GM23338 (cell line): ENCODE data around the gene PICK1. TPM values are rescaled to one million over a fixed set of nuclear protein-coding genes. Genes with fewer than 3 reads are reported as not detected.

ENCODE experiments used
- ATAC-seq: fragments of 200-7000 bp; cut with Tn5 transposase; 3 replicates; pipeline ENCODE4 v1.9.1; 2020
- DNase-seq: peaks from one replicate; pipeline ENCODE4 v3.0.0-alpha.2; 2015; ENCODE audit warnings: low spot score
- H2AFZ ChIP-seq: fragments of 200-600 bp; sonication (generic); 2 replicates; pipeline ENCODE4 v1.8.0; 2016; ENCODE audit warnings: antibody characterized with exemption, mild to moderate bottlenecking, moderate library complexity
- H3F3A ChIP-seq: fragments of 200-600 bp; sonication (generic); replicated peaks from 2 replicates; pipeline ENCODE4 v1.8.0; 2017; ENCODE audit warnings: antibody characterized with exemption, mixed run types, low read depth
- H3K27ac ChIP-seq: fragments of 200-600 bp; sonication (generic); 2 replicates; pipeline ENCODE4 v1.6.1; 2016; ENCODE audit warnings: low read depth
- H3K27me3 ChIP-seq: fragments of 200-600 bp; sonication (generic); 2 replicates; pipeline ENCODE4 v1.8.0; 2016; ENCODE audit warnings: mild to moderate bottlenecking, mixed run types, moderate library complexity; ENCODE audit not compliant: insufficient read depth
- H3K36me3 ChIP-seq: fragments of 200-600 bp; sonication (generic); 2 replicates; pipeline ENCODE4 v1.8.0; 2016; ENCODE audit warnings: mild to moderate bottlenecking; ENCODE audit not compliant: insufficient read depth
- H3K4me1 ChIP-seq: fragments of 200-600 bp; sonication (generic); 2 replicates; pipeline ENCODE4 v1.8.0; 2016; ENCODE audit warnings: mild to moderate bottlenecking, moderate library complexity; ENCODE audit not compliant: insufficient read depth
- H3K4me2 ChIP-seq: fragments of 200-600 bp; sonication (generic); 2 replicates; pipeline ENCODE4 v1.7.1; 2017; ENCODE audit warnings: mixed run types
- H3K4me3 ChIP-seq: fragments of 200-600 bp; sonication (generic); 2 replicates; pipeline ENCODE4 v1.6.1; 2016; ENCODE audit warnings: mixed run types
- H3K79me2 ChIP-seq: fragments of 200-600 bp; sonication (generic); replicated peaks from 2 replicates; pipeline ENCODE4 v1.8.0; 2017; ENCODE audit warnings: mild to moderate bottlenecking; ENCODE audit not compliant: insufficient read depth
- H3K9me2 ChIP-seq: fragments of 200-600 bp; sonication (generic); 2 replicates; pipeline ENCODE4 v1.8.0; 2017; ENCODE audit not compliant: insufficient read depth
- H4K20me1 ChIP-seq: fragments of 200-600 bp; sonication (generic); replicated peaks from 2 replicates; pipeline ENCODE4 v1.8.0; 2017; ENCODE audit warnings: mild to moderate bottlenecking; ENCODE audit not compliant: insufficient read depth
- H3K27ac Mint-ChIP-seq: 2 replicates; pipeline ENCODE4 v1.8.0; 2020; ENCODE audit warnings: inconsistent platforms, mild to moderate bottlenecking, moderate library complexity, mixed read lengths
- H3K27me3 Mint-ChIP-seq: 3 replicates; pipeline ENCODE4 v1.8.0; 2022; ENCODE audit warnings: low read depth, mild to moderate bottlenecking, moderate library complexity, mixed read lengths, inconsistent platforms; ENCODE audit not compliant: insufficient read depth, poor library complexity
- H3K36me3 Mint-ChIP-seq: 3 replicates; pipeline ENCODE4 v1.8.0; 2021; ENCODE audit warnings: low read depth, mild to moderate bottlenecking, inconsistent platforms, moderate library complexity, mixed read lengths
- H3K4me1 Mint-ChIP-seq: 3 replicates; pipeline ENCODE4 v1.8.0; 2020; ENCODE audit warnings: mild to moderate bottlenecking, inconsistent platforms, mixed read lengths
- H3K4me3 Mint-ChIP-seq: 3 replicates; pipeline ENCODE4 v1.8.0; 2021; ENCODE audit warnings: moderate library complexity, mild to moderate bottlenecking, inconsistent platforms, mixed read lengths
- H3K9me3 Mint-ChIP-seq: 3 replicates; pipeline ENCODE4 v1.8.0; 2020; ENCODE audit warnings: moderate library complexity, mild to moderate bottlenecking, inconsistent platforms, mixed read lengths
- CREB1 ChIP-seq: fragments of 250-450 bp; sonication (Bioruptor Pico); IDR thresholded peaks from 2 replicates; pipeline ENCODE4 v1.5.0; 2020; ENCODE audit warnings: low read depth, mild to moderate bottlenecking, moderate library complexity
- EZH2 ChIP-seq: fragments of 200-600 bp; sonication (generic); IDR thresholded peaks from one replicate; pipeline ENCODE4 v1.8.0; 2017; ENCODE audit warnings: antibody characterized with exemption, mild to moderate bottlenecking, low read depth; ENCODE audit not compliant: unreplicated experiment
- JUNB ChIP-seq: IDR thresholded peaks from one replicate; pipeline ENCODE4 v1.6.1; 2016; ENCODE audit warnings: antibody characterized with exemption; ENCODE audit not compliant: unreplicated experiment
- NANOG ChIP-seq: IDR thresholded peaks from 2 replicates; pipeline ENCODE4 v1.6.1; 2016; ENCODE audit warnings: antibody characterized with exemption, borderline replicate concordance
- ZNF114 ChIP-seq: fragments of 250-450 bp; sonication (Bioruptor Pico); IDR thresholded peaks from 2 replicates; pipeline ENCODE4 v1.5.0; 2020; ENCODE audit warnings: mild to moderate bottlenecking, moderate library complexity
- ZNF331 ChIP-seq: fragments of 250-450 bp; sonication (Bioruptor Pico); IDR thresholded peaks from 2 replicates; pipeline ENCODE4 v1.5.0; 2020; ENCODE audit warnings: low read depth, mild to moderate bottlenecking, moderate library complexity
- polyA plus RNA-seq: library from polyadenylated mRNA; unstranded; fragments of >200 nt; fragmentation: Nextera tagmentation; extraction: Ambion mirVana; gene quantifications from 2 replicates; pipeline ENCODE4 v1.2.1, GENCODE V29; 2016
- total RNA-seq: library from RNA; depleted of rRNA; stranded (reverse); fragments of >200 nt; shearing (Covaris generic); gene quantifications from 2 replicates; pipeline ENCODE4 v1.2.3, GENCODE V29; 2014
- TF ChIP-seq, protein P1 (sequence below), 2 experiments: fragments of 200-600 bp in 1 of 2; sonication (generic) in 1 of 2; conservative IDR thresholded peaks; 2 replicates each; pipeline versions ENCODE4 v1.5.1 to v1.6.1; 2016 to 2017; ENCODE audit warnings: antibody characterized with exemption in 2 of 2, low read depth in 2 of 2, mild to moderate bottlenecking in 2 of 2, moderate library complexity in 1 of 2
- TF ChIP-seq, protein P2 (sequence below): IDR thresholded peaks from 2 replicates; pipeline ENCODE4 v1.6.1; 2016; ENCODE audit warnings: antibody characterized with exemption
- TF ChIP-seq, protein P3 (sequence below): IDR thresholded peaks from one replicate; pipeline ENCODE4 v1.6.1; 2018; ENCODE audit warnings: antibody characterized with exemption; ENCODE audit not compliant: unreplicated experiment
- TF ChIP-seq, protein P4 (sequence below): fragments of 250-450 bp; sonication (Bioruptor Pico); IDR thresholded peaks from 2 replicates; pipeline ENCODE4 v1.5.0; 2020; ENCODE audit warnings: mild to moderate bottlenecking, moderate library complexity

Gene PICK1
- total and polyA plus RNA-seq, 2 experiments from 2014 or later = 15.9 to 28.3 TPM

DNA sequence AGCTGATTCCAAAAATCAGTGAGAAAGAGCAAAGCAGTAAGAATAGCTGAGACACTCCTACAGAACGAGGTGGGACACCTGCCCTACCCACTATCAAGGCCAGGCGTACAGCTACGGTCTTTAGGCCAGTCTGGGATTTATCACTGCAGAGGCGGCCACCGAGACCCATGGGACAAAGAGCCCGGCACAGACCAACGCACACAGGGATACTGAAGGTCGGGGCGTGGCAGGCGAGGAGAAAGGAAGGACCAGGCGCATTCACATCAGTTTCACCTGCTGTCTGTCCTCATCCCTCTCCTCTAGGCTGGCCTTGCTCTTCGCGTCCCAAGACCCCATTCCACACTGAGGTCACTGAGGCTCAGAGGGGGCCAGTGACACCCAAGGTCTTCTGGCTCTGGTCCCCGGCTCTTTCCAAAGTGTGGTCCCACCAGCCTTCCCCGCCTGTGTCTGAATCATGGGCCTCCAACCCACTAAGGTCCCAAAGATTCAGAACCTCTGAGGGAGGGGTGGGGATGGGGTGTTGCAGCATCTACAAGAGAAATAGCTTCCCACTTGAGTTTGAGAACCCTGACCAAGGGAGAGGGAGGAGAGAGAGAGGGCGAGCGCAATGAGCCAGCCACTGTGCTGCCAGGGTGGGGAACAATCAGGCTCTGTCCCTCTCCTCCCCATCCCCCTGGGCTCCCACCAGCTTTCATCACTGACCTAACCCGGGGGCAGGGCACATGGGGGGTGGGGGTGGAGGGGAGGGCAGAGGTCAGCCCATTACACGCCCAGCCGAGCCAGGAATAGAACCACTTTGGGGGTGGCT, 7.2 kb upstream of the PICK1 start:
- Mint-ChIP-seq H3K4me1 (0 out of 3 replicates have a peak, but pooled peaks cover 3% of the 10 kb centered on the region), H3K36me3 (no peaks in the 10 kb centered on the region), H3K27me3 (peaks cover 13% of the 10 kb centered on the region), H3K4me3 (no peak overlapping the region), H3K9me3 (no peaks in the 10 kb centered on the region), H3K27ac (no peak overlapping the region)
- H3K4me3 ChIP-seq = no peak overlapping the region
- H3K27ac ChIP-seq = no peak overlapping the region
- H3K27me3 ChIP-seq = no peaks in the 10 kb centered on the region
- H2AFZ ChIP-seq = no peak overlapping the region
- H3K4me1 ChIP-seq = no peaks in the 10 kb centered on the region
- no peaks in the 10 kb centered on the region for H3K36me3 ChIP-seq
- no peak overlapping the region for H3K4me2 ChIP-seq
- TF ChIP-seq, protein P1, sequence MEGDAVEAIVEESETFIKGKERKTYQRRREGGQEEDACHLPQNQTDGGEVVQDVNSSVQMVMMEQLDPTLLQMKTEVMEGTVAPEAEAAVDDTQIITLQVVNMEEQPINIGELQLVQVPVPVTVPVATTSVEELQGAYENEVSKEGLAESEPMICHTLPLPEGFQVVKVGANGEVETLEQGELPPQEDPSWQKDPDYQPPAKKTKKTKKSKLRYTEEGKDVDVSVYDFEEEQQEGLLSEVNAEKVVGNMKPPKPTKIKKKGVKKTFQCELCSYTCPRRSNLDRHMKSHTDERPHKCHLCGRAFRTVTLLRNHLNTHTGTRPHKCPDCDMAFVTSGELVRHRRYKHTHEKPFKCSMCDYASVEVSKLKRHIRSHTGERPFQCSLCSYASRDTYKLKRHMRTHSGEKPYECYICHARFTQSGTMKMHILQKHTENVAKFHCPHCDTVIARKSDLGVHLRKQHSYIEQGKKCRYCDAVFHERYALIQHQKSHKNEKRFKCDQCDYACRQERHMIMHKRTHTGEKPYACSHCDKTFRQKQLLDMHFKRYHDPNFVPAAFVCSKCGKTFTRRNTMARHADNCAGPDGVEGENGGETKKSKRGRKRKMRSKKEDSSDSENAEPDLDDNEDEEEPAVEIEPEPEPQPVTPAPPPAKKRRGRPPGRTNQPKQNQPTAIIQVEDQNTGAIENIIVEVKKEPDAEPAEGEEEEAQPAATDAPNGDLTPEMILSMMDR (conservative IDR thresholded peaks at IDR 0.05; ENCODE audit: low read depth in 2 of 2) = no peak
- TF ChIP-seq NANOG (no peak), ZNF331 (CRISPR knock-in tag) (no peak), CREB1 (CRISPR knock-in tag) (no peak), ZNF114 (CRISPR knock-in tag) (no peak), JUNB (no peak), EZH2 (no peak)
- TF ChIP-seq, protein P2, sequence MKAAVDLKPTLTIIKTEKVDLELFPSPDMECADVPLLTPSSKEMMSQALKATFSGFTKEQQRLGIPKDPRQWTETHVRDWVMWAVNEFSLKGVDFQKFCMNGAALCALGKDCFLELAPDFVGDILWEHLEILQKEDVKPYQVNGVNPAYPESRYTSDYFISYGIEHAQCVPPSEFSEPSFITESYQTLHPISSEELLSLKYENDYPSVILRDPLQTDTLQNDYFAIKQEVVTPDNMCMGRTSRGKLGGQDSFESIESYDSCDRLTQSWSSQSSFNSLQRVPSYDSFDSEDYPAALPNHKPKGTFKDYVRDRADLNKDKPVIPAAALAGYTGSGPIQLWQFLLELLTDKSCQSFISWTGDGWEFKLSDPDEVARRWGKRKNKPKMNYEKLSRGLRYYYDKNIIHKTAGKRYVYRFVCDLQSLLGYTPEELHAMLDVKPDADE = no peak
- TF ChIP-seq, protein P3, sequence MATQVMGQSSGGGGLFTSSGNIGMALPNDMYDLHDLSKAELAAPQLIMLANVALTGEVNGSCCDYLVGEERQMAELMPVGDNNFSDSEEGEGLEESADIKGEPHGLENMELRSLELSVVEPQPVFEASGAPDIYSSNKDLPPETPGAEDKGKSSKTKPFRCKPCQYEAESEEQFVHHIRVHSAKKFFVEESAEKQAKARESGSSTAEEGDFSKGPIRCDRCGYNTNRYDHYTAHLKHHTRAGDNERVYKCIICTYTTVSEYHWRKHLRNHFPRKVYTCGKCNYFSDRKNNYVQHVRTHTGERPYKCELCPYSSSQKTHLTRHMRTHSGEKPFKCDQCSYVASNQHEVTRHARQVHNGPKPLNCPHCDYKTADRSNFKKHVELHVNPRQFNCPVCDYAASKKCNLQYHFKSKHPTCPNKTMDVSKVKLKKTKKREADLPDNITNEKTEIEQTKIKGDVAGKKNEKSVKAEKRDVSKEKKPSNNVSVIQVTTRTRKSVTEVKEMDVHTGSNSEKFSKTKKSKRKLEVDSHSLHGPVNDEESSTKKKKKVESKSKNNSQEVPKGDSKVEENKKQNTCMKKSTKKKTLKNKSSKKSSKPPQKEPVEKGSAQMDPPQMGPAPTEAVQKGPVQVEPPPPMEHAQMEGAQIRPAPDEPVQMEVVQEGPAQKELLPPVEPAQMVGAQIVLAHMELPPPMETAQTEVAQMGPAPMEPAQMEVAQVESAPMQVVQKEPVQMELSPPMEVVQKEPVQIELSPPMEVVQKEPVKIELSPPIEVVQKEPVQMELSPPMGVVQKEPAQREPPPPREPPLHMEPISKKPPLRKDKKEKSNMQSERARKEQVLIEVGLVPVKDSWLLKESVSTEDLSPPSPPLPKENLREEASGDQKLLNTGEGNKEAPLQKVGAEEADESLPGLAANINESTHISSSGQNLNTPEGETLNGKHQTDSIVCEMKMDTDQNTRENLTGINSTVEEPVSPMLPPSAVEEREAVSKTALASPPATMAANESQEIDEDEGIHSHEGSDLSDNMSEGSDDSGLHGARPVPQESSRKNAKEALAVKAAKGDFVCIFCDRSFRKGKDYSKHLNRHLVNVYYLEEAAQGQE = no peak
- TF ChIP-seq, protein P4, sequence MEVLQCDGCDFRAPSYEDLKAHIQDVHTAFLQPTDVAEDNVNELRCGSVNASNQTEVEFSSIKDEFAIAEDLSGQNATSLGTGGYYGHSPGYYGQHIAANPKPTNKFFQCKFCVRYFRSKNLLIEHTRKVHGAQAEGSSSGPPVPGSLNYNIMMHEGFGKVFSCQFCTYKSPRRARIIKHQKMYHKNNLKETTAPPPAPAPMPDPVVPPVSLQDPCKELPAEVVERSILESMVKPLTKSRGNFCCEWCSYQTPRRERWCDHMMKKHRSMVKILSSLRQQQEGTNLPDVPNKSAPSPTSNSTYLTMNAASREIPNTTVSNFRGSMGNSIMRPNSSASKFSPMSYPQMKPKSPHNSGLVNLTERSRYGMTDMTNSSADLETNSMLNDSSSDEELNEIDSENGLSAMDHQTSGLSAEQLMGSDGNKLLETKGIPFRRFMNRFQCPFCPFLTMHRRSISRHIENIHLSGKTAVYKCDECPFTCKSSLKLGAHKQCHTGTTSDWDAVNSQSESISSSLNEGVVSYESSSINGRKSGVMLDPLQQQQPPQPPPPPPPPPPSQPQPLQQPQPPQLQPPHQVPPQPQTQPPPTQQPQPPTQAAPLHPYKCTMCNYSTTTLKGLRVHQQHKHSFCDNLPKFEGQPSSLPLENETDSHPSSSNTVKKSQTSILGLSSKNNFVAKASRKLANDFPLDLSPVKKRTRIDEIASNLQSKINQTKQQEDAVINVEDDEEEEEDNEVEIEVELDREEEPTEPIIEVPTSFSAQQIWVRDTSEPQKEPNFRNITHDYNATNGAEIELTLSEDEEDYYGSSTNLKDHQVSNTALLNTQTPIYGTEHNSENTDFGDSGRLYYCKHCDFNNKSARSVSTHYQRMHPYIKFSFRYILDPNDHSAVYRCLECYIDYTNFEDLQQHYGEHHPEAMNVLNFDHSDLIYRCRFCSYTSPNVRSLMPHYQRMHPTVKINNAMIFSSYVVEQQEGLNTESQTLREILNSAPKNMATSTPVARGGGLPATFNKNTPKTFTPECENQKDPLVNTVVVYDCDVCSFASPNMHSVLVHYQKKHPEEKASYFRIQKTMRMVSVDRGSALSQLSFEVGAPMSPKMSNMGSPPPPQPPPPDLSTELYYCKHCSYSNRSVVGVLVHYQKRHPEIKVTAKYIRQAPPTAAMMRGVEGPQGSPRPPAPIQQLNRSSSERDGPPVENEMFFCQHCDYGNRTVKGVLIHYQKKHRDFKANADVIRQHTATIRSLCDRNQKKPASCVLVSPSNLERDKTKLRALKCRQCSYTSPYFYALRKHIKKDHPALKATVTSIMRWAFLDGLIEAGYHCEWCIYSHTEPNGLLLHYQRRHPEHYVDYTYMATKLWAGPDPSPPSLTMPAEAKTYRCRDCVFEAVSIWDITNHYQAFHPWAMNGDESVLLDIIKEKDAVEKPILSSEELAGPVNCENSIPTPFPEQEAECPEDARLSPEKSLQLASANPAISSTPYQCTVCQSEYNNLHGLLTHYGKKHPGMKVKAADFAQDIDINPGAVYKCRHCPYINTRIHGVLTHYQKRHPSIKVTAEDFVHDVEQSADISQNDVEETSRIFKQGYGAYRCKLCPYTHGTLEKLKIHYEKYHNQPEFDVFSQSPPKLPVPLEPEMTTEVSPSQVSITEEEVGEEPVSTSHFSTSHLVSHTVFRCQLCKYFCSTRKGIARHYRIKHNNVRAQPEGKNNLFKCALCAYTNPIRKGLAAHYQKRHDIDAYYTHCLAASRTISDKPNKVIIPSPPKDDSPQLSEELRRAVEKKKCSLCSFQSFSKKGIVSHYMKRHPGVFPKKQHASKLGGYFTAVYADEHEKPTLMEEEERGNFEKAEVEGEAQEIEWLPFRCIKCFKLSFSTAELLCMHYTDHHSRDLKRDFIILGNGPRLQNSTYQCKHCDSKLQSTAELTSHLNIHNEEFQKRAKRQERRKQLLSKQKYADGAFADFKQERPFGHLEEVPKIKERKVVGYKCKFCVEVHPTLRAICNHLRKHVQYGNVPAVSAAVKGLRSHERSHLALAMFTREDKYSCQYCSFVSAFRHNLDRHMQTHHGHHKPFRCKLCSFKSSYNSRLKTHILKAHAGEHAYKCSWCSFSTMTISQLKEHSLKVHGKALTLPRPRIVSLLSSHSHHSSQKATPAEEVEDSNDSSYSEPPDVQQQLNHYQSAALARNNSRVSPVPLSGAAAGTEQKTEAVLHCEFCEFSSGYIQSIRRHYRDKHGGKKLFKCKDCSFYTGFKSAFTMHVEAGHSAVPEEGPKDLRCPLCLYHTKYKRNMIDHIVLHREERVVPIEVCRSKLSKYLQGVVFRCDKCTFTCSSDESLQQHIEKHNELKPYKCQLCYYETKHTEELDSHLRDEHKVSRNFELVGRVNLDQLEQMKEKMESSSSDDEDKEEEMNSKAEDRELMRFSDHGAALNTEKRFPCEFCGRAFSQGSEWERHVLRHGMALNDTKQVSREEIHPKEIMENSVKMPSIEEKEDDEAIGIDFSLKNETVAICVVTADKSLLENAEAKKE (CRISPR knock-in tag) = no peak
- no peaks in the 10 kb centered on the region for H3F3A ChIP-seq
- H3K9me2 ChIP-seq = no peaks in the 10 kb centered on the region
- no peak for ATAC-seq
- no peaks in the 10 kb centered on the region for H3K79me2 ChIP-seq
- no peaks in the 10 kb centered on the region; the same call in 1 of the 2 replicates for H4K20me1 ChIP-seq
- DNase-seq = no peak
